Measurements from ENCODE around the gene EPHA4.

DNA sequence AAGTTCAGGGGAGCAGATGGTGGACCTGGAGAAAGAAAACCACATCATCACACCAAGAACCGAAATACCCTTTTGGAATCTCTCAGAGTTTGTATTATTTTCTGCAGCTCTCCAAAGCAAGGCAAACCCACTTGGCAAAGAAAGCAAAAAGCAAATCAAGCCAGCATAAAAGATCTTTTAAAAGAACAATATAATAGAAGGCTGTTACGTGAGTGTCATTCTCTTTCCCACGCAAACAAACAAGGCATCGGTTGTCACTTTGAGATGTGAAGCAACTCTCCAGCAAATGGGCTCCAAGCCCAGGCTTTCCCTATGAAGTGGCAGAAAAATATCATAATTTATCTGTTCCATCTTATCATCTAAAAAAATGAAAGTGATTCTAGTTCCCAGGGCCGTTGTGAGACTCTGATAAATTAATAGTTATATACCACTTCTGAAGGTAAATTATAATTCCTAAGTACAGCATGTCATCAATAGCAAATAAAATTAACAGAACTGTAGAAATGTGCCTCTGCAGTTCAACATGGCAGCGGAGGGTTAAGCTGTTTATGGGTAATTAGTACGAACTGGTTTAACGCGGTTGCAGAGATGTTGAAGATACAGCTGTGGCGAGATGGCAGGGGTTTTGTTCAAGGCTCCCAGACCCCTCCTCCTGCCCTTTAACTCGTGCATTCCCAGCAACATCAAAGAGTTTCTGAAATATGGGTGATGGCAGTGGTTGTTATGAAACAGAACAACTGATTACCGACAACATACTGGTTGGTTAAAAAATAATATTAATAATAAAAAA, 89.2 kb downstream of the EPHA4 start:
- TF ChIP-seq CTCF (IDR thresholded peaks at IDR 0.05) (no peak), POLR2AphosphoS5 (IDR thresholded peaks at IDR 0.05) (no peak)

Measured in stomach (tissue), 4 donors.